ENCODE results near the gene MCEE. TPM values are rescaled to one million over a fixed set of nuclear protein-coding genes. Genes with fewer than 3 reads are reported as not detected.
"Not testable (repeated sequence)": the region's sequence is repeated elsewhere in the genome, so short reads cannot be mapped to it uniquely, and the experiment has no call there.

The MCEE gene
- total RNA-seq, 1 donor from 2014 or later = 15.2 TPM

DNA sequence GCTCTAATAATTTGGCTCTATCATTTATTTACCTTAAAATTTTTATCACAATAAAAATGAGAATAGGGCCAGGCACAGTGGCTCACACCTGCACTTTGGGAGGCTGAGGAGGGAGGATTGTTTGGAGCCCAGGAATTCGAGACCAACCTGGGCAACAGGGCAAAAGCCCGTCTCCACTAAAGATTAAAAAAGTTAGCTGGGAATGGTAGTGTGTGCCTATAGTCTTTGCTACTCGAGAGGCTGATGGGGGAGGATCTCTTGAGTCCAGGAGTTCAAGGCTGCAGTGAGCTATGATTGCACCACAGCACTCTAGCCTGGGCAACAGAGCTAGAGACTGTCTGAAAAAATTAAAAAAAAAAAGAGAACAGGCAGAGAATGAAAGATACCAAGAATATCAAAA lies 6.1 kb upstream of the MCEE start:
- peaks cover 19% of the 10 kb centered on the region for H3K36me3 Mint-ChIP-seq (ENCODE audit: insufficient read depth)
- no peaks in the 10 kb centered on the region for H3K9me3 Mint-ChIP-seq (ENCODE audit: low read depth)
- no peak for DNase-seq (ENCODE audit: low spot score, unreplicated experiment)
- H3K27me3 Mint-ChIP-seq = no peaks in the 10 kb centered on the region
- H3K4me3 Mint-ChIP-seq (ENCODE audit: low read depth) = no peak overlapping the region
- no peak overlapping the region for H3K27ac Mint-ChIP-seq
- TF ChIP-seq, protein P1, sequence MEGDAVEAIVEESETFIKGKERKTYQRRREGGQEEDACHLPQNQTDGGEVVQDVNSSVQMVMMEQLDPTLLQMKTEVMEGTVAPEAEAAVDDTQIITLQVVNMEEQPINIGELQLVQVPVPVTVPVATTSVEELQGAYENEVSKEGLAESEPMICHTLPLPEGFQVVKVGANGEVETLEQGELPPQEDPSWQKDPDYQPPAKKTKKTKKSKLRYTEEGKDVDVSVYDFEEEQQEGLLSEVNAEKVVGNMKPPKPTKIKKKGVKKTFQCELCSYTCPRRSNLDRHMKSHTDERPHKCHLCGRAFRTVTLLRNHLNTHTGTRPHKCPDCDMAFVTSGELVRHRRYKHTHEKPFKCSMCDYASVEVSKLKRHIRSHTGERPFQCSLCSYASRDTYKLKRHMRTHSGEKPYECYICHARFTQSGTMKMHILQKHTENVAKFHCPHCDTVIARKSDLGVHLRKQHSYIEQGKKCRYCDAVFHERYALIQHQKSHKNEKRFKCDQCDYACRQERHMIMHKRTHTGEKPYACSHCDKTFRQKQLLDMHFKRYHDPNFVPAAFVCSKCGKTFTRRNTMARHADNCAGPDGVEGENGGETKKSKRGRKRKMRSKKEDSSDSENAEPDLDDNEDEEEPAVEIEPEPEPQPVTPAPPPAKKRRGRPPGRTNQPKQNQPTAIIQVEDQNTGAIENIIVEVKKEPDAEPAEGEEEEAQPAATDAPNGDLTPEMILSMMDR (IDR thresholded peaks at IDR 0.05; ENCODE audit: unreplicated experiment) = no peak
- H3K4me1 Mint-ChIP-seq (ENCODE audit: low read depth) = no peaks in the 10 kb centered on the region

- no peaks in the 10 kb centered on the region for H3K27me3 Mint-ChIP-seq
- H3K27ac Mint-ChIP-seq = no peak overlapping the region
- peaks cover 13% of the 10 kb centered on the region for H3K36me3 Mint-ChIP-seq (ENCODE audit: insufficient read depth)
- no peaks in the 10 kb centered on the region for H3K9me3 Mint-ChIP-seq (ENCODE audit: low read depth)
- no peak overlapping the region for H3K4me3 Mint-ChIP-seq (ENCODE audit: low read depth)
- peaks cover 1% of the 10 kb centered on the region for H3K4me1 Mint-ChIP-seq (ENCODE audit: low read depth)
- DNase-seq (ENCODE audit: low spot score, unreplicated experiment) = no peak
- TF ChIP-seq, protein P1 (IDR thresholded peaks at IDR 0.05; ENCODE audit: unreplicated experiment) = no peak
These were observed 3.6 kb upstream of the MCEE start for GRCh38 chr2:71133603-71134002.

- H3K4me3 Mint-ChIP-seq (ENCODE audit: low read depth); H3K36me3 Mint-ChIP-seq (ENCODE audit: insufficient read depth); H3K27me3 Mint-ChIP-seq; H3K9me3 Mint-ChIP-seq (ENCODE audit: low read depth); H3K27ac Mint-ChIP-seq; H3K4me1 Mint-ChIP-seq (ENCODE audit: low read depth); DNase-seq (ENCODE audit: low spot score, unreplicated experiment): not testable (repeated sequence)
These were observed 1.5 kb upstream of the MCEE start for GRCh38 chr2:71131387-71132166.

DNA sequence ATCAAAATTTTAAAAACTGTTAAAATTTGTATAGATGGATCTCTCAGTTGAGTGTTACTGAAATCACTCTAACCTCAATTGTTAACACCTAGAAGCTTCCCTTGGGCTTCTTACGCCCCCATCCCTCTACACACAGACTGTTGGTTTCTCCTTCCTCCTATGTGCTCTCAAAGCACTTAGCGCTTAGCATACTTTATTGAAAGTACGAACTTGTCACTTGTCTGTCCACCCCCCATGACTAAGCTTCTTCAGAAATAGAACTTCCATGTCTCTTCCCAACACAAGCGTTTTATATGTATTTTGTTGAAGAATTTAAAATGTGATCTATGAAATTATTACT lies 846 bp upstream of the MCEE start:
- H3K27ac Mint-ChIP-seq = no peak overlapping the region
- no peak overlapping the region for H3K4me3 Mint-ChIP-seq (ENCODE audit: low read depth)
- H3K36me3 Mint-ChIP-seq (ENCODE audit: insufficient read depth) = peaks cover 4% of the 10 kb centered on the region
- no peak for DNase-seq (ENCODE audit: low spot score, unreplicated experiment)
- no peaks in the 10 kb centered on the region for H3K27me3 Mint-ChIP-seq
- H3K4me1 Mint-ChIP-seq (ENCODE audit: low read depth) = peaks cover 6% of the 10 kb centered on the region
- H3K9me3 Mint-ChIP-seq (ENCODE audit: low read depth) = no peaks in the 10 kb centered on the region
- TF ChIP-seq, protein P1 (IDR thresholded peaks at IDR 0.05; ENCODE audit: unreplicated experiment) = no peak

DNA sequence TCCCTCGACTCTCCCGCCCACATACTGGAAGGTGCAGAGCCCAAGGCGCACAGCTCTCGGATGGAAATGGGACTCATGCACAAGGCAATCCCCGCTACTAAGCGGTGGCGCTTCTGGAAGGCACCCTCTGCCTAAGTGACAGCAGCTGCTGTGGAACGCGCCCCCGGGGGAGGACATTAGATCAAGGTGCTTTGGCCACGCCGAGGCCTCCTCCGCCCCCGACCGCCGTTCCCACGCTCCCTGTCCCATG lies 202 bp downstream of the MCEE start:
- Mint-ChIP-seq H3K27me3 (no peaks in the 10 kb centered on the region), H3K9me3 (ENCODE audit: low read depth) (no peaks in the 10 kb centered on the region), H3K4me1 (ENCODE audit: low read depth) (peaks cover 6% of the 10 kb centered on the region), H3K27ac (no peak overlapping the region), H3K4me3 (ENCODE audit: low read depth) (no peak overlapping the region), H3K36me3 (ENCODE audit: insufficient read depth) (peaks cover 3% of the 10 kb centered on the region)
- DNase-seq (ENCODE audit: low spot score, unreplicated experiment) = no peak
- TF ChIP-seq, protein P1 (IDR thresholded peaks at IDR 0.05; ENCODE audit: unreplicated experiment) = no peak

- peaks cover 2% of the 10 kb centered on the region for H3K36me3 Mint-ChIP-seq (ENCODE audit: insufficient read depth)
- no peak overlapping the region for H3K27ac Mint-ChIP-seq
- H3K4me1 Mint-ChIP-seq (ENCODE audit: low read depth) = peaks cover 6% of the 10 kb centered on the region
- TF ChIP-seq, protein P1 (IDR thresholded peaks at IDR 0.05; ENCODE audit: unreplicated experiment) = no peak
- no peak overlapping the region for H3K4me3 Mint-ChIP-seq (ENCODE audit: low read depth)
- no peaks in the 10 kb centered on the region for H3K9me3 Mint-ChIP-seq (ENCODE audit: low read depth)
- H3K27me3 Mint-ChIP-seq = no peaks in the 10 kb centered on the region
- no peak for DNase-seq (ENCODE audit: low spot score, unreplicated experiment)
These were observed 721 bp downstream of the MCEE start for GRCh38 chr2:71129114-71129901.

All from progenitor cell of endocrine pancreas (in vitro differentiated cells).